Peyer's patch (tissue), 4 donors: ENCODE measurements around the gene SLC38A2.

ENCODE experiments used
- POLR2A ChIP-seq, 2 donors: fragments of 450-650 bp; IDR thresholded peaks; one replicate each; pipeline ENCODE4 v1.5.1; 2017; ENCODE audit warnings: antibody characterized with exemption in 2 of 2, mild to moderate bottlenecking in 2 of 2, moderate library complexity in 2 of 2
- TF ChIP-seq, protein P1 (sequence below), 6 experiments: fragments of 450-650 bp in 4 of 6; fragments of 200-600 bp in 2 of 6; sonication (generic) in 1 of 6; IDR thresholded peaks; one replicate each; pipeline ENCODE4 v1.5.1; 2017 to 2019; ENCODE audit warnings: antibody characterized with exemption in 6 of 6, mild to moderate bottlenecking in 3 of 6, moderate library complexity in 1 of 6

DNA sequence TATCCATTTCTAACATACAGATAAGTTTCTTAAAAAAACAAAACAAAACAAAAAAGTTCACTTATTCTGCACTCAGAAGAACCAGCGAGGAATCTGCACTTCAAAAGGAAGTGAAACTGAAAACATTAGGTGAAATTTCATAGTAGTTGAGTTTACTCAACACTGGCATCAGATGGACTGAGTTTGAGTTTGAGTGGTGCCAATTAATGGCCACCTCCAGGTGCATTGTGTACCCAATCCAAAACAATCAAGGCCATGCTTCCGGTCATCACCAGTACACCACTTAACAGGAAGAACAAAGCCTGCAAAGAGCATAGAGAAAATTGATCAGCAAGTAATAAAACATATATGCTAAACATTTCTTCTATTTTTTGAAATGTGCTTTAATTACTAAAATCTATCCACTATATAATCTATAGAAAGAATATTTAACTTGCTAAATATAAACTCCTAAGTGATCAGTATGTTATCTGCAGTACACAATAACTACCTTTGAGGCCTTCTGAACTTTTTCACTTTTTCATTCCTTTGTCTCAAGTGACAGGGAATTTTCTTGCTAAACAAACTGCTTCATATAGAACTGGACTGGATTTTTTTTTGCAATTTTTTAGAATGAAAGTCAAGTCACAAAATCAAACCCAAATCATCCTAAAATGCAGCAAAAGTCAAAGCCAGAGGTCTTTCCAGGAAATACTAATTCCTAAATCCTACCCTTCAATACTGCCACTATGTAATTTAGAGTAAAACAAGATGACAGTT, 11.5 kb downstream of the SLC38A2 start:
- TF ChIP-seq, protein P1, sequence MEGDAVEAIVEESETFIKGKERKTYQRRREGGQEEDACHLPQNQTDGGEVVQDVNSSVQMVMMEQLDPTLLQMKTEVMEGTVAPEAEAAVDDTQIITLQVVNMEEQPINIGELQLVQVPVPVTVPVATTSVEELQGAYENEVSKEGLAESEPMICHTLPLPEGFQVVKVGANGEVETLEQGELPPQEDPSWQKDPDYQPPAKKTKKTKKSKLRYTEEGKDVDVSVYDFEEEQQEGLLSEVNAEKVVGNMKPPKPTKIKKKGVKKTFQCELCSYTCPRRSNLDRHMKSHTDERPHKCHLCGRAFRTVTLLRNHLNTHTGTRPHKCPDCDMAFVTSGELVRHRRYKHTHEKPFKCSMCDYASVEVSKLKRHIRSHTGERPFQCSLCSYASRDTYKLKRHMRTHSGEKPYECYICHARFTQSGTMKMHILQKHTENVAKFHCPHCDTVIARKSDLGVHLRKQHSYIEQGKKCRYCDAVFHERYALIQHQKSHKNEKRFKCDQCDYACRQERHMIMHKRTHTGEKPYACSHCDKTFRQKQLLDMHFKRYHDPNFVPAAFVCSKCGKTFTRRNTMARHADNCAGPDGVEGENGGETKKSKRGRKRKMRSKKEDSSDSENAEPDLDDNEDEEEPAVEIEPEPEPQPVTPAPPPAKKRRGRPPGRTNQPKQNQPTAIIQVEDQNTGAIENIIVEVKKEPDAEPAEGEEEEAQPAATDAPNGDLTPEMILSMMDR (IDR thresholded peaks at IDR 0.05), result no peak
- no peak for TF ChIP-seq POLR2A (IDR thresholded peaks at IDR 0.05)
